HG02588 (cell line): ENCODE data around the gene IL17RD.

Source experiments
- ATAC-seq: cut with Tn5 transposase; IDR thresholded peaks from one replicate; pipeline ENCODE4 v1.9.1; 2021; ENCODE audit warnings: mild to moderate bottlenecking, moderate library complexity; ENCODE audit not compliant: unreplicated experiment

The IL17RD gene

GRCh38 chr3:57132674-57133073 lies 32.5 kb downstream of the IL17RD start:
- ATAC-seq = no peak

- no peak for ATAC-seq
These were observed 34.0 kb downstream of the IL17RD start for GRCh38 chr3:57131210-57131588.

GRCh38 chr3:57130571-57131209 lies 34.5 kb downstream of the IL17RD start:
- no peak for ATAC-seq

GRCh38 chr3:57128826-57129667 lies 36.1 kb downstream of the IL17RD start:
- no peak for ATAC-seq

GRCh38 chr3:57127891-57128518 lies 37.1 kb downstream of the IL17RD start:
- no peak for ATAC-seq

GRCh38 chr3:57126244-57126643 lies 38.9 kb downstream of the IL17RD start:
- no peak for ATAC-seq

- ATAC-seq = no peak
These were observed 44.5 kb downstream of the IL17RD start for GRCh38 chr3:57120451-57121174.

- no peak for ATAC-seq
These were observed 45.1 kb downstream of the IL17RD start for GRCh38 chr3:57120040-57120439.

GRCh38 chr3:57118254-57118653 lies 46.9 kb downstream of the IL17RD start:
- no peak for ATAC-seq

GRCh38 chr3:57116501-57116900 lies 48.7 kb downstream of the IL17RD start:
- ATAC-seq = no peak

GRCh38 chr3:57112206-57112605 lies 52.9 kb downstream of the IL17RD start:
- ATAC-seq = no peak

GRCh38 chr3:57110798-57111197 lies 54.4 kb downstream of the IL17RD start:
- ATAC-seq = no peak

- no peak for ATAC-seq
These were observed 54.9 kb downstream of the IL17RD start for GRCh38 chr3:57110214-57110613.

GRCh38 chr3:57109437-57110199 lies 55.5 kb downstream of the IL17RD start:
- ATAC-seq = no peak

GRCh38 chr3:57108684-57109083 lies 56.5 kb downstream of the IL17RD start:
- no peak for ATAC-seq

- no peak for ATAC-seq
These were observed 59.6 kb downstream of the IL17RD start for GRCh38 chr3:57105585-57105984.

GRCh38 chr3:57100046-57100695 lies 65.0 kb downstream of the IL17RD start:
- no peak for ATAC-seq

- ATAC-seq = no peak
These were observed 66.5 kb downstream of the IL17RD start for GRCh38 chr3:57098418-57099310.

- ATAC-seq = no peak
These were observed 67.6 kb downstream of the IL17RD start for GRCh38 chr3:57097536-57097935.
